ENCODE results near the gene VPS11. TPM values are rescaled to one million over a fixed set of nuclear protein-coding genes. Genes with fewer than 3 reads are reported as not detected.
"Not testable (repeated sequence)": the region's sequence is repeated elsewhere in the genome, so short reads cannot be mapped to it uniquely, and the experiment has no call there.

Gene VPS11
- total RNA-seq, 1 donor from 2014 or later = 32.6 TPM

DNA sequence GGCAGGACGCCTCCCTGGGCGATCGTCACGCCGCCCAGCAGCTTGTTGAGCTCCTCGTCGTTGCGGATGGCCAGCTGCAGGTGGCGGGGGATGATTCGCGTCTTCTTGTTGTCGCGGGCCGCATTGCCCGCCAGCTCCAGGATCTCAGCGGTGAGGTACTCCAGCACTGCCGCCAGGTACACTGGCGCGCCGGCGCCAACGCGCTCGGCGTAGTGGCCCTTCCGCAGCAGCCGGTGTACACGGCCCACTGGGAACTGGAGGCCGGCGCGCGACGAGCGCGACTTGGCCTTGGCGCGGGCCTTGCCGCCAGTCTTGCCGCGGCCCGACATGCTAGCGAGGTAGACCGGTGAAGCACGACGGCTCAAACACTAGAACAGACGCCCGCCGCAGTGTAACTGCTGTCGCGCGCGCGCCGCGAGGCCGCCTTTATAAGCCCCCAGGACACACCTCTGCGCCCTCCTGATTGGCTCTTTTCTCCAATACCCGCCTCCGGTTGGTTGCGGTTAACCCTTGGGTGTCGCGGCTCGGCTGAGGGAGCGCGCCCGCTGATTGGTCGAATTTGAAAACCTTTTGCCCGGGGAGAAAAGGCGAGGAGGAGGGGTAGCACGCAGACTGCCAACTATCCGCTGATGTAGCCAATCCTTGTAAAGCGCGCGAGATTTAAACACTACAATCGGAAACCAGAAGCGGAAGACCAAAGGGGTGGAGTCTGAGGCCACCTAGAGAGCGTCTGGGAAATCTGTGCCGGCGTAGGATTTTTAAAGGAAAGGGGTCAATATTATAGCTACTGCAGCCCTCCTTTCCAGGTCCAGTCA lies 27.7 kb downstream of the VPS11 start:
- Mint-ChIP-seq H3K4me3 (peak overlapping the region; percentile 89), H3K9me3 (no peaks in the 10 kb centered on the region), H3K36me3 (peaks cover 20% of the 10 kb centered on the region), H3K4me1 (peaks cover 34% of the 10 kb centered on the region), H3K27ac (peak overlapping the region; percentile 94), H3K27me3 (ENCODE audit: low read depth) (no peaks in the 10 kb centered on the region)
- peak; percentile 98 for DNase-seq (ENCODE audit: low spot score in 2 of 2, unreplicated experiment in 2 of 2)
- TF ChIP-seq, protein P1, sequence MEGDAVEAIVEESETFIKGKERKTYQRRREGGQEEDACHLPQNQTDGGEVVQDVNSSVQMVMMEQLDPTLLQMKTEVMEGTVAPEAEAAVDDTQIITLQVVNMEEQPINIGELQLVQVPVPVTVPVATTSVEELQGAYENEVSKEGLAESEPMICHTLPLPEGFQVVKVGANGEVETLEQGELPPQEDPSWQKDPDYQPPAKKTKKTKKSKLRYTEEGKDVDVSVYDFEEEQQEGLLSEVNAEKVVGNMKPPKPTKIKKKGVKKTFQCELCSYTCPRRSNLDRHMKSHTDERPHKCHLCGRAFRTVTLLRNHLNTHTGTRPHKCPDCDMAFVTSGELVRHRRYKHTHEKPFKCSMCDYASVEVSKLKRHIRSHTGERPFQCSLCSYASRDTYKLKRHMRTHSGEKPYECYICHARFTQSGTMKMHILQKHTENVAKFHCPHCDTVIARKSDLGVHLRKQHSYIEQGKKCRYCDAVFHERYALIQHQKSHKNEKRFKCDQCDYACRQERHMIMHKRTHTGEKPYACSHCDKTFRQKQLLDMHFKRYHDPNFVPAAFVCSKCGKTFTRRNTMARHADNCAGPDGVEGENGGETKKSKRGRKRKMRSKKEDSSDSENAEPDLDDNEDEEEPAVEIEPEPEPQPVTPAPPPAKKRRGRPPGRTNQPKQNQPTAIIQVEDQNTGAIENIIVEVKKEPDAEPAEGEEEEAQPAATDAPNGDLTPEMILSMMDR (IDR thresholded peaks at IDR 0.05; ENCODE audit: unreplicated experiment) = no peak

DNA sequence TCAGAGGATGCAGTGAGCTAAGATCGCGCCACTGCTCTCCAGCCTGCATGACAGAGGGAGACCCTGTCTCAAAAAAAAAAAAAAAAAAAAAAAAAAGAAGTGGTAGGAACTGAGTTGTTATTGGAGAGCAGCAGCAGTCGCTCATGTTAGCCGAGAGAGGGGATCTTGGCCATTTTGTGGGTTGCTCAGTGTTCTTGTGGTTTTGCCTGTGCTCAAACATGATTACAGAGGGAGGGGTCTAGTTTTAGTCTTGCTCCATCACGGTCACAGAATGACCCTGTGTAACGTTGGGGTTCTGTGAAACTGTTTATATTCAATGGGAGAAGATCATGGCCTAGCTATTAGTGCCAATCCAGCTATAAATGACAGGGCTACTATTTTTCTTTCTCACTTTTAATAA lies 32.1 kb downstream of the VPS11 start:
- Mint-ChIP-seq H3K4me3 (no peak overlapping the region), H3K27ac (no peak overlapping the region)

DNA sequence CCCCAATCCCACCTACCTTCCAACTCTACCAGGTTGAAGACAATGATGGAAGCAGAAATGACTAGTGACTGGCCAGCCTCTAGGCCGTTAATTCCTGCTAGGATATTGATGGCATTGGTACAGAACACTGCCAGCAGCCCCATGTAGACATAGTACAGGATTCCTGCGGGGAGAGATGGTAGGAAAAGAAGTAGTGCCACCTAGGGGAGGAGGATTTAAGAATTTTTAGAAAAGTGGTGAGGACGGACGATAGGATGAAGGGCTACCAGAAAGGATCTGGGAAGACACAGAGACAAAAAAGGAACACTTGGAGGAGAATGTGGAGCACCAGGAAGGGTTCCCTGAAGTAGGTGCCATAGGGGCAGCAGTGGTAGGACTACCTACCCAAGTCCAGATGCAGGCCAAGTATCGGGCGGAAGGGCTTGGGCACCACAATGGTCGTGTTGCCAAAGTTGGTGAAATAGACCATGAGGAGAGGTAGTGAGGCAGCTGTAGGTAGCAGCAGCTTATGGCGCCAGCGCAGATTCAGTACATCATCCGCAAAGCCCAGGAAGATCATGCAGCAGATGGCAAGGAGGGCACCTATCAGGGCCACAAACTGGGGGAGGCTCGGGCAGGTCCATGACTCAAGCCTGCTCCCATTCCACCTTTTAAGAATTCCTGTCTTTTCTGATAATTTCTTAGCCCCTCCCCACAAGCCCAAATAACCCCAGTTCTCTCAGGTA lies 32.8 kb downstream of the VPS11 start:
- H3K27me3 Mint-ChIP-seq (ENCODE audit: low read depth) = no peaks in the 10 kb centered on the region
- TF ChIP-seq, protein P1 (IDR thresholded peaks at IDR 0.05; ENCODE audit: unreplicated experiment) = no peak
- no peak for DNase-seq (ENCODE audit: low spot score in 2 of 2, unreplicated experiment in 2 of 2)
- peaks cover 20% of the 10 kb centered on the region for H3K36me3 Mint-ChIP-seq
- no peaks in the 10 kb centered on the region for H3K9me3 Mint-ChIP-seq
- peak overlapping the region; percentile 80 for H3K4me3 Mint-ChIP-seq
- H3K4me1 Mint-ChIP-seq = peaks cover 42% of the 10 kb centered on the region
- peak overlapping the region; percentile 77 for H3K27ac Mint-ChIP-seq

More for the DNA sequence above, 32.1 kb downstream of the VPS11 start:
- DNase-seq (ENCODE audit: low spot score in 2 of 2, unreplicated experiment in 2 of 2) = no peak
- peaks cover 20% of the 10 kb centered on the region for H3K36me3 Mint-ChIP-seq
- peaks cover 38% of the 10 kb centered on the region for H3K4me1 Mint-ChIP-seq
- TF ChIP-seq, protein P1 (IDR thresholded peaks at IDR 0.05; ENCODE audit: unreplicated experiment) = no peak
- H3K27me3 Mint-ChIP-seq (ENCODE audit: low read depth) = no peaks in the 10 kb centered on the region
- H3K9me3 Mint-ChIP-seq = no peaks in the 10 kb centered on the region

DNA sequence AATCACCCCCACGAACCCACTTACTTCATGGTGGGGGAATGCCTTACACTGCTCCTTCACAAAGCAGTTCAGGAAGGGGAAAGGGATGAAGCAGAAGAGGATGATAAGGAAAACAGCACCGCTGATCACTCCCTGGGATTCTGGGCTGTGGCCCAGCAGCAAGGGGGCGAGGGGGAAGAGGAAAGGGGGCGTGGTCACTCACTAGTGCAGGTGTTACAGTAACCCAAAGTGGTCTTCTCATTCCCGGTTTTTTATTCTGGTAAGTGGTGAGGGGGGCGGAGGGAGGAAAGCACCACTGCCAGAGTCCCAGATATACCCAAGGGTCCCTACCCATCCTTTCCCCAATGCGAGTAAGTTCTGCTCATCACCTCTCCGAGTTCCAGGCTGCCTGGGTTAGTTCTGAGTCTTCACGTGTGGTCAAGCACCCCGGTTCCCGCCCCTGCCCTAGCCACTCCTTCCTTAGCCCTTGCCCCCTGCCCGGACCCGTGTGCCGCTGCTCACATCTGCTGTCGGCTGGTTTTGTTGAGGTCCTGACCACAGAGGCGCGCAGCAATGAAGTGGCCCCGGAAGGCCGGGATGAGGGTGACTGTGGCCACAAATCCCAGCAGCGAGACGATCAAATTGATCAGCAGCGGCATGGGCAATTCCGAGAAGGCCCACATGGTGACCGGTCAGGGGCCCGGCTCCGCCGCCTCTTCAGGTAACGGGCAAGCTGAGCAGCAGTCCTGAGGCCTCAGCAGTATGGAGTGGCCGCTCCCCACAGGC lies 33.6 kb downstream of the VPS11 start:
- H3K9me3 Mint-ChIP-seq = no peaks in the 10 kb centered on the region
- no peak for DNase-seq (ENCODE audit: low spot score in 2 of 2, unreplicated experiment in 2 of 2)
- H3K4me1 Mint-ChIP-seq = peaks cover 40% of the 10 kb centered on the region
- peak overlapping the region; percentile 100 for H3K27ac Mint-ChIP-seq
- H3K27me3 Mint-ChIP-seq (ENCODE audit: low read depth) = no peaks in the 10 kb centered on the region
- TF ChIP-seq, protein P1 (IDR thresholded peaks at IDR 0.05; ENCODE audit: unreplicated experiment) = no peak
- H3K4me3 Mint-ChIP-seq = peak overlapping the region; percentile 80
- peaks cover 20% of the 10 kb centered on the region for H3K36me3 Mint-ChIP-seq

DNA sequence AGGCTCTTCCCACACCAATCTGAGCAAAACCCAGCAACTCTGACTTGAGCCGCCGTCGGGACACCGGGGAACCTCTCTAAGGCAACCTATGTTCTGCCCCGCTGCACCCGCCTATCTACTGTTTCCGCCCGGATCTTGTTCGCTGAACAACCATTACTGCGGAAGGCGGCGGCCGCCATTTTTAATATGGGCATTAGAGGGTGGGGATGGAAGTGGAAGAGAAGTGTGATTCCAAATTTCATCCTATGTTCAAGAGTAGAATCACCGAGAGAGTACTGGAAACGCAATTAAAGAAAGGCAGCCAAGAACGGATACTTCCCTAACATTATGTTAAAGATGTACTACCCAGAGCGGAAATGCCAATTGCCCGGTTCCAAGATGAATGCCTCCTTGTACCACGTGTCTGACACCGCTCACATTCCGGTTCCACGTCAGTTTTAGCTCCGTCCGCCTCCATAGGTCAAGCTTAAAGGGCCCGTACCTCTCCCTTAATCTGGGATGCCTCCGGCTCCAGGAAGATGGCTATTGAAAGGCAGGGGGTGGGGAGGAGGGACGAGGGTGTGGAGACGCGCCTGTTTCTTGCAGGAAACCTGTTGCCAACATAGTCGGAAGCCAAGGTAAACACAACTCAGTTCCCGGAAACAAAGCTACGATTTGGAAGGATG lies 34.3 kb downstream of the VPS11 start, which contains the start of gene DPAGT1:
TSS of gene DPAGT1 (minus strand) at position 95 of the 665 bp plus-strand sequence. CDS start 198 bp downstream, outside the sequence.
- peaks cover 48% of the 10 kb centered on the region for H3K4me1 Mint-ChIP-seq
- H3K27me3 Mint-ChIP-seq (ENCODE audit: low read depth) = no peaks in the 10 kb centered on the region
- peak within 1 kb of the TSS; percentile 80 for H3K4me3 Mint-ChIP-seq
- no peaks in the 10 kb centered on the region for H3K9me3 Mint-ChIP-seq
- DNase-seq (ENCODE audit: low spot score in 2 of 2, unreplicated experiment in 2 of 2) = peak; percentile 55 to 77
- TF ChIP-seq, protein P1 (IDR thresholded peaks at IDR 0.05; ENCODE audit: unreplicated experiment) = no peak
- H3K27ac Mint-ChIP-seq = peak within 1 kb of the TSS; percentile 100
- peaks cover 15% of the 10 kb centered on the region for H3K36me3 Mint-ChIP-seq

DNA sequence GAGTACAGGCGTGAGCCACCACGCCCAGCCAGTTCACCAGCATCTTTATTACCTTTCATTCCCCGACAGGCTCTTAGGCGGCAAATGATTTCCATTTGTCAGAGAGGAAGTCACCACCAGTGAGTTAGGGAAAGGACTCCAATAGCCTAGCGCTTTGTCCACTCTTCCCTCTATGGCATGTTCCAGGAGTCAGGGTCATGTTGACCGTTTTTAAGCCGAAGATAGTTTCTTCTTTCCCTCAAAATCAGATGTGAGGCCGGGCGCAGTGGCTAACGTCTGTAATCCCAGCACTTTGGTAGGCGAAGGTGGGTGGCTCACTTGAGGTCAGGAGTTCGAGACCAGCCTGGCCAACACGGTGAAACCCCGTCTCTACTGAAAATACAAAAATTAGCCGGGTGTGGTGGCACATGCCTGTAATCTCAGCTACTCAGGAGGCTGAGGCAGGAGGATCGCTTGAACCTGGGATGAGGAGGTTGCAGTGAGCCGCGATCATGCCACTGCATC lies 35.6 kb downstream of the VPS11 start:
- not testable (repeated sequence) for DNase-seq (ENCODE audit: low spot score in 2 of 2, unreplicated experiment in 2 of 2); H3K9me3 Mint-ChIP-seq; H3K27me3 Mint-ChIP-seq (ENCODE audit: low read depth); H3K36me3 Mint-ChIP-seq
- H3K27ac Mint-ChIP-seq = peak overlapping the region; percentile 100
- H3K4me1 Mint-ChIP-seq = peaks cover 52% of the 10 kb centered on the region
- H3K4me3 Mint-ChIP-seq = peak overlapping the region; percentile 20

Data from mesothelial cell of epicardium (in vitro differentiated cells).